Measurements from ENCODE around the gene HIGD1C.

GRCh38 chr12:50923361-50924130, 28.8 kb upstream of the HIGD1C start:
- TF ChIP-seq POLR2A (IDR thresholded peaks at IDR 0.05) (no peak), CTCF (IDR thresholded peaks at IDR 0.05) (no peak), EP300 (IDR thresholded peaks at IDR 0.05) (no peak)
